ENCODE data around the gene TRMT61A.

- no peak for TF ChIP-seq CTCF (IDR thresholded peaks at IDR 0.05)
- no peak for TF ChIP-seq POLR2A (IDR thresholded peaks at IDR 0.05)
Measured at GRCh38 chr14:103488960-103489359, 40.0 kb upstream of the TRMT61A start.

Measured in thyroid gland (tissue), 4 donors.